ENCODE measurements around the gene CRYAB. TPM values are rescaled to one million over a fixed set of nuclear protein-coding genes. Genes with fewer than 3 reads are reported as not detected.

The CRYAB gene
- total RNA-seq, 2 experiments from 2014 or later = not detected

DNA sequence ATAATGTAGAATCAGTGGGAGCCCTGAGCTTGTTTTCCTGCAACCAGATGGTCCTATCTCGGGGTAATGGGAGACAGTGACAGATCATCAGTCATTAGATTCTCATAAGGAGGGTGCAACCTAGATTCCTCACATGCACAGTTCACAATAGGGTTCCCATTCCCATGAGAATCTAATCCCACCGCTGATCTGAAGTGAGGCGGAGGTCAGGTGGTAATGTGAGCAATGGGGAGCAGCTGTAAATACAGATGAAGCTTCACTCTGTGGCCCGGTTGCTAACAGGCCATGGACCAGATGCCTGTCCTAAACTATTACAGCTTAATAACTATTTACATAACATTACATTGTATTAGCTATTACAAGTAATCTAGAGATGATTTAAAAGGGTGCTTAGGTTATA is 42.6 kb upstream of the CRYAB start:
- no peaks in the 10 kb centered on the region for H3K36me3 ChIP-seq (ENCODE audit: insufficient read depth, low read length)
- no peak overlapping the region for H3K27ac ChIP-seq (ENCODE audit: low read depth in 1 of 2, low read length in 2 of 2)
- no peaks in the 10 kb centered on the region for H3K4me1 ChIP-seq (ENCODE audit: insufficient read depth, low read length)
- intact Hi-C loops (cut with DNase I, micrococcal nuclease) = no loop called here
- H3K9me3 ChIP-seq (ENCODE audit: control insufficient read depth in 1 of 2, insufficient read depth in 1 of 2, low read length in 2 of 2) = peaks cover 0 to 5% of the 10 kb centered on the region in 2 experiments
- H3K4me3 Mint-ChIP-seq = no peak overlapping the region
- H3K27ac Mint-ChIP-seq = no peak overlapping the region
- CTCF ChIA-PET = no interaction called here
- DNase-seq = no peak
- no peaks in the 10 kb centered on the region for H3K9me3 Mint-ChIP-seq
- POLR2A ChIA-PET = no interaction called here
- H3K4me3 ChIP-seq (ENCODE audit: low read length) = no peak overlapping the region
- no peaks in the 10 kb centered on the region for H3K27me3 ChIP-seq (ENCODE audit: control insufficient read depth in 1 of 2, insufficient read depth in 2 of 2, low read length in 2 of 2)
- H3K27me3 Mint-ChIP-seq = peaks cover 4% of the 10 kb centered on the region
- H3K36me3 Mint-ChIP-seq (ENCODE audit: low read depth) = no peaks in the 10 kb centered on the region
- H3K4me1 Mint-ChIP-seq (ENCODE audit: low read depth) = no peaks in the 10 kb centered on the region
- TF ChIP-seq, protein P1, sequence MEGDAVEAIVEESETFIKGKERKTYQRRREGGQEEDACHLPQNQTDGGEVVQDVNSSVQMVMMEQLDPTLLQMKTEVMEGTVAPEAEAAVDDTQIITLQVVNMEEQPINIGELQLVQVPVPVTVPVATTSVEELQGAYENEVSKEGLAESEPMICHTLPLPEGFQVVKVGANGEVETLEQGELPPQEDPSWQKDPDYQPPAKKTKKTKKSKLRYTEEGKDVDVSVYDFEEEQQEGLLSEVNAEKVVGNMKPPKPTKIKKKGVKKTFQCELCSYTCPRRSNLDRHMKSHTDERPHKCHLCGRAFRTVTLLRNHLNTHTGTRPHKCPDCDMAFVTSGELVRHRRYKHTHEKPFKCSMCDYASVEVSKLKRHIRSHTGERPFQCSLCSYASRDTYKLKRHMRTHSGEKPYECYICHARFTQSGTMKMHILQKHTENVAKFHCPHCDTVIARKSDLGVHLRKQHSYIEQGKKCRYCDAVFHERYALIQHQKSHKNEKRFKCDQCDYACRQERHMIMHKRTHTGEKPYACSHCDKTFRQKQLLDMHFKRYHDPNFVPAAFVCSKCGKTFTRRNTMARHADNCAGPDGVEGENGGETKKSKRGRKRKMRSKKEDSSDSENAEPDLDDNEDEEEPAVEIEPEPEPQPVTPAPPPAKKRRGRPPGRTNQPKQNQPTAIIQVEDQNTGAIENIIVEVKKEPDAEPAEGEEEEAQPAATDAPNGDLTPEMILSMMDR (IDR thresholded peaks at IDR 0.05) = no peak
- no peak for ATAC-seq (ENCODE audit: poor library complexity)

DNA sequence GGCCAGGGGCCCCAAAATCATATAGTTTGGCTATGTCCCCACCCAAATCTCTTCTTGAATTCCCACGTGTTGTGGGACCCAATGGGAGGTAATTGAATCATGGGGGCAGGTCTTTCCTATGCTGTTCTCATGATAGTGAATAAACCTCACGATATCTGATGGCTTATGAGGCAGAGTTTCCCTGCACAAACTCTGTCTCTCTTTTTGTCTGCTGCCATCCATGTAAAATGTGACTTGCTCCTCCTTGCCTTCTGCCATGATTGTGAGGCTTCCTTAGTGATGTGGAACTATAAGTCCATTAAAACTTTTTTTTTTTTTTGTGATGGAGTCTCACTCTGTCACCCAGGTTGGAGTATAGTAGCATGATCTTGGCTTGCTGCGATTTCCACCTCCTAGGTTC is 40.0 kb upstream of the CRYAB start:
- no peak overlapping the region for H3K27ac ChIP-seq (ENCODE audit: low read depth in 1 of 2, low read length in 2 of 2)
- CTCF ChIA-PET = no interaction called here
- Mint-ChIP-seq H3K9me3 (no peaks in the 10 kb centered on the region), H3K4me3 (no peak overlapping the region), H3K4me1 (ENCODE audit: low read depth) (no peaks in the 10 kb centered on the region), H3K27me3 (peaks cover 4% of the 10 kb centered on the region), H3K36me3 (ENCODE audit: low read depth) (no peaks in the 10 kb centered on the region), H3K27ac (no peak overlapping the region)
- no peak for ATAC-seq (ENCODE audit: poor library complexity)
- H3K4me1 ChIP-seq (ENCODE audit: insufficient read depth, low read length) = no peaks in the 10 kb centered on the region
- intact Hi-C loops (cut with DNase I, micrococcal nuclease) = no loop called here
- H3K36me3 ChIP-seq (ENCODE audit: insufficient read depth, low read length) = no peaks in the 10 kb centered on the region
- no peak overlapping the region for H3K4me3 ChIP-seq (ENCODE audit: low read length)
- POLR2A ChIA-PET = no interaction called here
- no peaks in the 10 kb centered on the region for H3K9me3 ChIP-seq (ENCODE audit: control insufficient read depth in 1 of 2, insufficient read depth in 1 of 2, low read length in 2 of 2)
- H3K27me3 ChIP-seq (ENCODE audit: control insufficient read depth in 1 of 2, insufficient read depth in 2 of 2, low read length in 2 of 2) = no peaks in the 10 kb centered on the region
- TF ChIP-seq, protein P1 (IDR thresholded peaks at IDR 0.05) = no peak
- no peak for DNase-seq

DNA sequence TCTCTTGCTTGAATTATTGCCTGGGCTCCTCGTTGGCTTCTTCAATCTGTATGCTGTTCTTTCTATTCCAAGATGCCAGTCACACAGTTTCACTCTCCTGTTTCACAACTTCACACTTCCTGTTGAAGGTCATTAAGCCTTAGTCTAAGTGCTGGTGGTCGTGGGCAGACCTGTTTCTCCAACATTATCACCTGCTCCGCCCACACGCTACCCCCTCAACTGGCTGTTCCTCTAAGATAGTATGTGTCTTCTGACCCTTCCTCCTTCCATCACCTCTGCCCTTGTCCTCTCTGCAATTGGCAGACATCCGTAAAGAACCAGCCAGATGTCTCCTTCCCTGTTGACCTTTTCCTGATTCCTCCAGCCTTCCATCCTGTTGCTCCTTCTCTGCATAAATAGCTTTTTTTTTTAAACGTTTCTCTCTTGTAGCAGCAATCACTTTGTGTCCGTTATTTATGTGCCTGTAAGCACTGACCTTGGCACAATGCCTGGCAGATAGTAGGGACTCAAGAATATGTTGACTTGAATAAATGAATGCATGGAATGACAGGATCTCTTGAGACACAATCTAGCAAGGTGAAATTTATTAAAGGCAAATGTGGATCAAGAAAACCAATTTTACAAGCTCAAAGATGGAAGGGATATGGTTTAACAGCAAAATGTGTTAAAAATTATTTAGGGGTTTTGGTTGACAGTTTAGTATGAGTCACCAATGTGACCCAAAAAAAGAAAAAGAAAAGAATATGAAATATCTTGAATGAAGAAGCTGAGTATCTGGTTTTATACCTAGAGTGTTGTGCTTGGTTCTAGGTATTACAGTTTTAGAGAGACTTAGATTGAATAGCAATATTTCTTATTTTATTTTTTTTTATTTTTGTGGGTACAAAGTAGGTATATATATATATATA is 38.2 kb upstream of the CRYAB start:
- ATAC-seq (ENCODE audit: poor library complexity) (no peak), DNase-seq (no peak)
- H3K4me1 Mint-ChIP-seq (ENCODE audit: low read depth) = no peaks in the 10 kb centered on the region
- POLR2A ChIA-PET = no interaction called here
- intact Hi-C loops (cut with DNase I, micrococcal nuclease) = no loop called here
- H3K36me3 Mint-ChIP-seq (ENCODE audit: low read depth) = no peaks in the 10 kb centered on the region
- H3K27me3 Mint-ChIP-seq = peaks cover 4% of the 10 kb centered on the region
- Histone ChIP-seq H3K4me3 (ENCODE audit: low read length) (no peak overlapping the region), H3K9me3 (ENCODE audit: control insufficient read depth in 1 of 2, insufficient read depth in 1 of 2, low read length in 2 of 2) (no peaks in the 10 kb centered on the region), H3K4me1 (ENCODE audit: insufficient read depth, low read length) (no peaks in the 10 kb centered on the region), H3K27ac (ENCODE audit: low read depth in 1 of 2, low read length in 2 of 2) (no peak overlapping the region), H3K27me3 (ENCODE audit: control insufficient read depth in 1 of 2, insufficient read depth in 2 of 2, low read length in 2 of 2) (no peaks in the 10 kb centered on the region), H3K36me3 (ENCODE audit: insufficient read depth, low read length) (no peaks in the 10 kb centered on the region)
- TF ChIP-seq, protein P1 (IDR thresholded peaks at IDR 0.05) = no peak
- H3K27ac Mint-ChIP-seq = no peak overlapping the region
- H3K4me3 Mint-ChIP-seq = no peak overlapping the region
- H3K9me3 Mint-ChIP-seq = no peaks in the 10 kb centered on the region
- CTCF ChIA-PET = interaction anchor here (1.0 to 1.5 kb wide), 2 partner anchors 11 to 18 kb away, joined by 3 read pairs; no protein-coding TSS in a partner anchor
